Activated CD4-positive, alpha-beta T cell treated with anti-CD3 and anti-CD28 coated beads, Interleukin-10, Interleukin-2, amounts not matched to agents 100 ng/mL and 50 ng/mL, durations not matched to agents 16 hours and 8 hours (primary cell): ENCODE data around the gene HOXA10.

Experiments
- DNase-seq: peaks from one replicate; pipeline ENCODE4 v3.0.0-alpha.2; 2020

HOXA10 gene

DNA sequence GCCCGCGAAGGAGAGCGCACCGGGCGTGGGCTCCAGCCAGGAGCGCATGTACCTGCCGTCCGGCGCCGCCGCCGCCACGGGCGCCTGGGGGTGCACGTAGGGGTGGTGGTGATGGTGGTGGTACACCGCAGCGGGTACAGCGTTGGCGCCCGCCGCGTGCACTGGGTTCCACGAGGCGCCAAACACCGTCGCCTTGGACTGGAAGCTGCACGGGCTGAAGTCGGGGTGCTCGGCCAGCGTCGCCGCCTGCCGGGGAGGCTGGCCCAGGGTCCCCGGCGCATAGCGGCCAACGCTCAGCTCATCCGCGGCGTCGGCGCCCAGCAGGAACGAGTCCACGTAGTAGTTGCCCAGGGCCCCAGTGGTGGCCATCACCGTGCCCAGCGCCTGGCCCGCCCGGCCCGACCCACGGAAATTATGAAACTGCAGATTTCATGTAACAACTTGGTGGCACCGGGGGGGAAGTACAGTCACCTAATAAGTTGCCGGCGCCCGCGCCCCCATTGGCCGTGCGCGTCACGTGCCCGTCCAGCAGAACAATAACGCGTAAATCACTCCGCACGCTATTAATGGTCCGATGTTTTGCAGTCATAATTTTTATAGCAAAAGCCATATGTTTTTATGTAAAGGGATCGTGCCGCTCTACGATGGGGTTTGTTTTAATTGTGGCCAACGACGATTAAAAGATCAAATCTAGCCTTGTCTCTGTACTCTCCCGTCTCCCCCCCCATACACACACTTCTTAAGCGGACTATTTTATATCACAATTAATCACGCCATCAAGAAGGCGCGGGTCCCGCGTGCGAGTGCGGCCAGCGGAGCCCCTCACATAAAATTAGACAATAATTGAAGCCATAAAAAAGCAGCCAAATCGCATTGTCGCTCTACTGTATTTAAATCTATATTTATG, 8.8 kb downstream of the HOXA10 start, which contains the start of gene HOXA9:
TSS of gene HOXA9 (minus strand) at position 449 of the 907 bp plus-strand sequence. CDS start at position 369, 80 bp downstream.
- no peak for DNase-seq

DNA sequence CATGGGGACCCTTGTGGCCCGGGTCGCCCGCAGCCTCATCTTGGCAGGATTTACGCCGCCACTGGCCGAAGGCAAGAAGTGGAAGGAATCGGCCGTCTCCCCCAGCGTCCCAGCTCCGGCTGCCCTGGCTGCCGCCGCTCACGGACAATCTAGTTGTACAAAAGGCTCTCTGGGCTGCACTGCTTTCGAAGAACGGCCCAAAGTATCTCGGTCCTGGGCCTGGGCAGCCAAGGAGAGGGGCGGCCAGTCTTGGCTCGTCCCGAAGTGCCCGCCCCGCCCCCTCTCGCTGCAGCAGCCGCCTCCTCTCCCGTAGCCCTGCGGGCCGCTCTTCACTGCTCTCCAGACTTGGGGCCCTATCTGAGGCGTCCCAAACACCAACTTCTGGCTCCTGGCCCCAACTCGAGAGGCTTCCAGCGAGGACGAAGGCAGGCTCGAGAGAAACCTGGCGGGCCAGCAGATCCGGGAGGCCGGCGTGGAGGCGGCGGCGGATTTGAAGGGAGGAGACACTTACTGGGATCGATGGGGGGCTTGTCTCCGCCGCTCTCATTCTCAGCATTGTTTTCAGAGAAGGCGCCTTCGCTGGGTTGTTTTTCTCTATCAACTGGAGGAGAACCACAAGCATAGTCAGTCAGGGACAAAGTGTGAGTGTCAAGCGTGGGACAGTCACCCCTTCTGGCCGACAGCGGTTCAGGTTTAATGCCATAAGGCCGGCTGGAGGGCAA, 9.6 kb downstream of the HOXA10 start:
- no peak for DNase-seq

DNA sequence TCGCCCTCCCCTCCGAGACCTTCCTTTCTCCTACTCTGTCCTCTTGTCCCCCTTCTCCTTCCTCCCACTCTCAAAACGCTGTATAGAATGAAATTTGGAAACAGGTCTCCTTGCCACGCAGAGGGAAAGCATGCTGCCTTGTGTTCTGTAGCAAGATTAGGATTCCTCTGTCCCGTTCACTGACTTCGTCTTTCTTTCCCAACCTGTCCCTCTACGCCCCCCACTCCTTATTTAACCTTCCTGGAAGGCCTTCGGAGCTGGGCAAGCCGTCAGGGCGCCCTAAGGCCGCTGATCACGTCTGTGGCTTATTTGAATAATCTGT, 10.1 kb downstream of the HOXA10 start:
- DNase-seq, result no peak

DNA sequence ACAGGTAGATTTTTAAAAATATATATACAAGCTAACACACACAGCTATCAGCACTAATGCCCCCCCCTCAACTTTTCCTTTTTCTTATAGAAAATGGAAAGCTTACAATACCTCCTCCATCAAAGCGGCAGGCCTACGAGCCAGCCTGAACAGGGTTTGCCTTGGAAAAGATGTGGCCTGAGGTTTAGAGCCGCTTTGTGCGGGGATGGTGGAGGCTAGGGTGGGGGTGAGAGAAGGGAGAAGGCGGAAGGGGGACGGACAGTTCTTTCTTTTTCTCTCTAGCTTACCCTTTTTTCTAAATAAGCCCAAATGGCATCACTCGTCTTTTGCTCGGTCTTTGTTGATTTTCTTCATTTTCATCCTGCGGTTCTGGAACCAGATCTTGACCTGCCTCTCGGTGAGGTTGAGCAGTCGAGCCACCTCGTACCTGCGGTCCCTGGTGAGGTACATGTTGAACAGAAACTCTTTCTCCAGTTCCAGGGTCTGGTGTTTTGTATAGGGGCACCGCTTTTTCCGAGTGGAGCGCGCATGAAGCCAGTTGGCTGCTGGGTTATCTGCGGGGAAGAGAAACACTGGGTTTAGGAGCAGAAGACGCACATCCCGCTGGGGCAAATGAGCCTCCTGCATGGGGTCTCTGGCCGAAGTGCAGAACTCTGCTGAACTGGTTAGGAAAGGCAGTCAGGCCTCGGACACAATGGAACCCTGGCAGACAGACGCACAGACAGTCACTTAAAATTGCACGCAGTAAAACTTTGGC, 10.7 kb downstream of the HOXA10 start:
- DNase-seq, result no peak

DNA sequence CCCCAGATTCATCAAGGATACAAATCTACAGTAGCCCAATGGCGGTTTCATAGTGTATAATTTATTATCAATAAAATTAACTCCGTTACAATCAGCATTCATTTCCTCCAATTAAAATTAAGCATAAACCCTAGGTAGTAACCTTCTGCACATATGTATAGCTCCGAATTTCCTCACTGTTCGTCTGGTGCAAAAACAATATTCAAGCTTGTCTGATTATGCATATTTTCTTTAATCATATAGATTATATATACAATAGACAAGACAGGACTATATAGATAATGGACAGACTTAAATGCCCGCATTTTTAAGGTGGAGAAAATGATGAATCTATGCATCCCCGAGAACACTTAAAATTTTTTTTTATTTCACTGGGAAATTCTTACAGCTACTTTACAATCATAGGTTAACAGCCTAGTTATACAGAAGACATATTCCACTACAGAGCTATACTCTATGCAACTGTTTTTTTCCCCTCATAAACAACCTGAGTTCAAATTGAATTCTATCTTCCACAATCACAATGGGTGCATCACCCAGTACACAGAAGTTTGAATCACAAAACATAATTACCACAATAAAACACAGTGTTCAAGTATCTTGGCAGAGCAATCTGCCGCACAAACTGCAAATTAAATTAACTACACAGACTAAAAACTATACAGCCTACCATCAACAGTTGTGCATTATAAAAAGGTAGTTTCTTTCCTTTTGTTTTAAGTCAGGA, 11.4 kb downstream of the HOXA10 start:
- no peak for DNase-seq

DNA sequence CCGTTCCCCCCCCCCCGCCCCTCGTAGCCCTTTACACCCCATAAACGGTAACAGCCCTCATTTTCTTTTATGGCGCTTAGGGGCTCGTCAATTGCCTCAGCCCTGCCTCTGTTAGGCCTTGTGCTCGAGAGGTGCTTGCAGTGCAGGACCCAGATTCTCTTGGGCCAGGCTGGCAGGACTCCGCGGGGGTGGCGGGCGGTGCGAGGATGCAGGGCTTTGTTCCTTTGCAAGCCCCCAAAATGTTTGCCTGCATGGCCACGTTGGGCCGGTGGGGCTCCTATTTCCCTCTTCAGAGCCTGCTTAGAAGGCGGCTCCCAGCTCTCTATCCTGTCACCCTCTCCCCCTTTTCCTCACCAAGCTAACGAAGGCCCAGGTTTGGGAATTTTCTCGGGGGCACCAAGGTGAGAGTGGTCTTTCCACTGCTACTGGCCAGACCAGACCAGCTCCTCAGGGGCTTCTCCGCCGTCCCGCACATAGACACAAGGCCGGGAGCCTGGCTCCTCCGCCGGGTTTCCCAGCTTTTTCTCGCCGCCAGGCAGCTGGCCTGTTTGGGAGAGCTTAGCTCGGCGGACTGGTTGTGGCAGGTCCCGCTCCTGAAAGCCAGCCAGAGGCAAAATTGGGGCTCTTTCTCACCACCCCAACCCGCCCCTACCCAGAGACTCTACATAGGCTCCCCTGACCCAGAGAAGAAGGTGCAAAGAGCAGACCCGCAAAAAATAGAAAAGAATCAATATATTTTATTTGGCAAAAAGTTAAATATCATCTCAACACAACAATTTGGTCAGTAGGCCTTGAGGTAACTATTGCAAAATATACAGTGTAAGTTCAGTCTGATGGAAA, 12.2 kb downstream of the HOXA10 start:
- no peak for DNase-seq

DNA sequence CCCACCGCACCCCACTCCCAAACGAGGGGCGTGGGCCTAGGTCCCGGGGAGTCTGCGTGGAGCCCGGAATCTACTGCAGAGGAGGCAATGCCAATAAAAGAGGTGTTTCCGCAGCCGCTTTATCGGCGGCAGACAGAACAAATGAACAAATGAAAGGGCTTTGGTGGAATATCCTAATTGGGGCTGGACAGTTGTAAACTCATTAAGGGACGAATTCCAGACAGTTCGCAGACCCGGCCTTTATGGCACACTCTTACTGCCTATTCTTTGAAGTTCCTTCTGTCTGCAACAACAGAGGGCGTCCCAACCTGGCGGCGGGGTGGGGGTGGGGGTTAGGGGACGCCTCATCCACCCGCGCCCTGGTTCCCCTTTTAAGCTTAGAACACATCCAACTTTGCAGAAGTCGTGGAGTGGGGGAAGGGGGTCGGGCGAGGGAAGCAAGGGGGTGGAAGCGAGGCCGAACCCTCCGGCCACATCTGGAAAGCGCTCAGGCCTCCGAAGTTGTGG, 12.9 kb downstream of the HOXA10 start:
- no peak for DNase-seq

DNA sequence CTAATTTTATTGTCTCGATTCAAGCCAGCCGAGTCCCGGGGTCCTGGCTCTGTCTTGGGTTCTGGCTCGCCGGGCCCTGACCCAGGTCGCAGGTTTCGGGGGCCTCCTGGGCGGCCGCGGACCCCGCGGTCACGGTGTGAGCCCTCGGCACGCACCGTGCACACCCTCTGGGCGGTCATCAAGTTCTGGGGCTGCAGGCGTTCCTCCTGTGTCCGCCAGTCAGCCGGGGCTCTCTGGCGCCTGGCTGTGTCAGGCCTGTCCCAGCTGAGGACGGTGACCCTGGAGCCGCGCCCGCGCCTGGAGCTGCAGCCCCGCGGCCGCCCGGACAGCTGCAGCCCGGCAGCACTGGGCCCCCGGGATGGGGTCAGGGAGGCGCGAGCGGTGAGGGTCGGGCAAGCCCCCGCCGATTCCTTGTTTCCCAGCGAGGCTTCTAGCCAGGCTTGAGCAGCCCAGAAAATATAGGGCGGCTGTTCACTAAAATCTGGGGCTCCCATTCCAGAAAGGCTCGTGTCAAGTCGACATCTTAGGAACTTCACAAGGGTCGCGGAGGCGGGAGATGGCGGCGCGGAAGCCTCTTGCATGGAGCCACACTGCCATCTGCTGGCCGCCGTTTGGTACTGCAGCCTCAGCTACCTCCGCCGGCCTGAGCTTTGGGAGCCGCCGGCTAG, 13.4 kb downstream of the HOXA10 start:
- DNase-seq, result peak; percentile 83

DNA sequence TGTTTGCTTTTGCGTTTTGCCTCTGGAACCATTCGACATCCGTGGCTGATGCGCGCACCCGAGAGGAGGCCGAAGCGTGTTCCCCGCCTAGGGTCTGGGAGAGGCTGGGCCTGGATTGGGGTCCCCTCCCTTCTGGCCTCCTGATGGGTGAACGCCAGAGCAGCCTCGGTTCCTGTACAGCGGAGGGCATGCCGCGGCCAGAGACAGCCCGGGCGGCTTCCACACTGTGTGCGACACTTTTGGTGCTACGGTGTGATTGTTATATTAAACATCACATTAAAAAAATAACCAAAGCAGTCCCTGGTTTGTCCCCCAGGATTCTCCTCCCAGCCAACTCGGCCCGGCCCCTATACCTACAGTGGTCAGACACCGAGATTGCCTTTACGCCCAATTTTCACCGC, 14.0 kb downstream of the HOXA10 start:
- DNase-seq, result no peak

DNA sequence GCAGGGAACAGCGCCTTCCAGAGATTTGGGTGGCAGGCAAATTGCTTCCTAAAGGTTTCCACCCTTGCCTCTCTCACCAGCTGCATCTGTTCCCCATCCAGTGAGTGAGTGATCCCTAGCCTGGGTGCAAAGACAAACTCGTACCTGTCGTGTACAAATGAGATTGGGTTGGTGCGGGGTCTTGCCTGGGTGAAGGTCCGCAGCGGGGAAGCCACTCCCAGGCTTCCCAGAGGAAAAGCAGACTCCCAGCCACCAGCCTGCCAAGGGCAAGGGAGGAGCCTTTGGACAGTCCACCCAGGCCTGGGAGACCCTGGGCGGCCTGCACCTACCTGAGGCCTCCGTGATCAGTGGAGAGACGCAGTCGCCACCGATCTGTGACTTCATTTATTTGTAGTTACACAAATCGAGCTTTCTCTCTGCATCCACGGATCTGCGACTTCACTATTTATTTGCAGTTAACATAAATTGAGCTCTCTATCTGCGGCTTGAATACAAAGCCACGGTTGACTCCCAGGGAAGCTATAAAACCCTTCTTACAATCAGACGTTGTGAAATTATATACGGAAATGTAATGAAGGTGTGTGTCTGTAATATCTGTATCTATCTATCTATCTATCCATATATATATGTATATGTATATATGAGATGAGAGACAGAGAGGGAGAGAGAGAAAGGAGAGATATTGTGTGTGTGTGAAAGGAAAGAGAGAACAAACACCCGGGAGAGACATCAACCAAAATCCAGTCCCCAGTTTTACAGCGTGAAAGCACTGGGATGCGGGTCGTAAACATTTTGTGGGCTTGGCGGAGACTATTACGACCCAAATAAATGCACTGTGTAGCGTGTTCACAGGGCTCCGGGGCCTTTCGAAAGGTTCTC, 14.6 kb downstream of the HOXA10 start:
- no peak for DNase-seq

DNA sequence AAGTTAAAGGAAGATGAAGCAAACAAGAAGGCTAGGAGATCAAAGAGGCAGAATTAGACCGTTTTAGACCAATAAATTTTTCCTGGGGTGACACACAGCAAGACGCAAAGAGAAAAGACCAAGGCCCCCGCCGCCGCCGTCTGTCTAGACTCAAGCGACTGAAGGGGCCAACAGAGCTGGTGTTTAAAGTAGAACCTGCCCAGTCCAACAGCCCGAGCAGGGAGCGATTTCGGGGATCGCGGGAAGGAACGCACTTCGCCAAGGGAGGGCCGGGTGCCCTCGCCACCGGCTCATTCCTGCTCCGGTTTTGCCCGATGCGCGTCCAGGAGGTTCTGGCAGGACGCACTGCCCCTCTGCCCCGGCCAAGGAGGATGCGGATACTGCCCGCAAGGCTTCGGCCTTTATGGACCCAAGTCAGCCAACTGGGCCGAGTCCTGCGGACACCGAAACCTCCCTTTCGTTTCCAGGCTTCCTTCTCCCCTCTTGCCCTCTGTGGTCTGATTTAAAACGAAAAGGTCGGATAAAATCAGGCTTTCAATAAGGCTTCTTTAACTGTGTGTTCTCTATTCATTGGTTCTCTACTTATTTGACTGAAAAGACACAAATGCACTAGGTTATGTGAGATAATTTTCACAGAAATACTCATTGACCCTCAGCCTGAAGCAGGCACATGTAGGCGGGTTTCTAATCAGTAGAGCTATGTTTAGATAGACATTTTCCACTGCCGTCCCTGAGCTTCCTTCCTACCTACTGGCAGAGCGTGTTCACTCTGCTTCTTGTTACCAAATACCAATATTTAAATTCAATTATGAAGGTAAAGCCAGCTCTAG, 15.5 kb downstream of the HOXA10 start:
- DNase-seq, result no peak

DNA sequence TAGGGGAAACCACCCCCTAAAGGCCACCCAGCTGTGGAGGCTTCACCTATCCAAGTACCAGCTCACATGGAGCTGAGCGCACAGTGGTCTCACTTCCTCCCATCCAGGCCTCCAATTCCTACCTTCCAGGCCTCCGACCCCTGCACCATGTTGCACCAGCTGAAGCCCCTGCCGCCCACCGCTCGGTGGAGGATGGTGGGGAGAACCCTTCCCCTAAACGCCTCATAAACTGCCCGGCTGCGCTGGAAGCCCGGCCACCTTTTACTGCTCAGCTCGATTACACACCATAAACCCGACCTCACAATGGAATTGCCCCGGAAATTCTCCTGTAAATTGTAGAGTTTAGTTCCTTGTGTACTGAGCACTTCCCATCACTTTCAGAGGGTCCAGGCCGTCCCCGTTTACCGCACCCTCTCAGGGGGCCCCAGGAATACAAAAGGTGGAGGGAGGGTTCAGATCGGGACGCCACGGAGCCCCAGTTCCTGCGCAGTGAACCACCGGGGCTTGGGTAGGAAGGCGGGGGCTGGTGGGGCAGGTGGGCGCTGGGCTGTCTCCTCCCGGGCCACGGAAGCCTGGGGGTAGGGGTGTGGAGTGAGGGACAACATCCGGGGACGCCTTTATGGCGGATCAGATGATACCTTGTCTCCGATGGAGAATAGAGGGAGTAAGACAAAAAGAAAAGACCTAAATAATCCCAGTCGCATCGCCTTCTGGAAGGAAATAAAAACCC, 16.3 kb downstream of the HOXA10 start:
- no peak for DNase-seq

DNA sequence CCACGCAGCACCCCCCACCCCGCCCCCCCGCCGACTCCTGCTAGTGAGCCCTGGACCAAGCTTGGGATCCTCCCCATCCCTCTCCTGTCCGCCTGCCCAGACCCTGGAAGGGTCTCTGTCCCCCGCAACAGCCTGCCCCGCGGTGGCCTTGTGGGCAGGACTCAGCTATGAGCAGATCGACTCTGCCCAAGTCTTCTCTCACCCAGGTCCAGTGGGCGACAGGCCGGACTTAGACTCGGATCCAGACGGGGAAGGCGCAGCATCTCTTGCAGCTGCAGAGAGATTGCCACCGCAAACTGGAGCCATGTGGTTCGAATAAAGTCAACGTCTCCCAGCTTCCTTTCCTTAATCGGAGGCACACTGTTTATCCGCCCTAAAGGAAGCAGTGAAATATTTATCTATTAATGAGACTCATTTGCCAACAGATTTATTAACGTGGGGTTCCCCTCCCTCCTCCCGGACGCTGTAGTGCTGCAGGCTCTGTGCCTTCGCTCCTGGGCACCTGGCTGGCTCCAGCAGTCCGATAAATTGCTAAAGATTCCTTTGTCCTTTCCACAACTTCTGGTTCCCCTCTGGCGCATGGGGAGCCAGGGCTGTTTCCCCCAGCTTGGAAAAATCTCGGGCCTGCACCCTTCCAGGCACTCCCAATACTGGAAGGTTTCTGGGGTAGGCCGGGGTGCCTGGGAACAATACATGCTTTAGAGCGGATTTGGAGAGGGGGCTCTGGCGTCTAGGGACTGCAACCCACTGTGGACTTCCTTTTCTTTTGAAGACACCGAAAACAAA, 17.0 kb downstream of the HOXA10 start:
- DNase-seq, result no peak

DNA sequence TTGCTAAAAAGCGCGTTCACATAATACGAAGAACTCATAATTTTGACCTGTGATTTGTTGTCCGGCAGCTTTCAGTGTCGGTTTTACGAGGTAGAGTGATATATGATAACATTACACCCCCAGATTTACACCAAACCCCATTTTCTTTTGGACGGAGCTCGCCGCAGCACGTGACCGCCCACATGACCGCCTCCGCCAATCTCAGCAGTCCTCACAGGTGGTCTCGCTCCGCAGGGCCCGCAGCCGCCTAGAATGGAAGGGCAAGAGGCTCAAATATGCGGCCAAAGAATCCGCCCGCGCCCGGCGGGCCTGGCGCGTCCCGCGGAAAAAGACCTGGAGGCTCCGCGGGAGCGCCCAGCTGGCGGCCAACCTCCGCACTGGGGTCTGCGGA, 17.6 kb downstream of the HOXA10 start, which contains the start of gene HOXA7:
TSS of gene HOXA7 (minus strand) at position 168 of the 391 bp plus-strand sequence. CDS start at position 38, 130 bp downstream.
- no peak for DNase-seq

DNA sequence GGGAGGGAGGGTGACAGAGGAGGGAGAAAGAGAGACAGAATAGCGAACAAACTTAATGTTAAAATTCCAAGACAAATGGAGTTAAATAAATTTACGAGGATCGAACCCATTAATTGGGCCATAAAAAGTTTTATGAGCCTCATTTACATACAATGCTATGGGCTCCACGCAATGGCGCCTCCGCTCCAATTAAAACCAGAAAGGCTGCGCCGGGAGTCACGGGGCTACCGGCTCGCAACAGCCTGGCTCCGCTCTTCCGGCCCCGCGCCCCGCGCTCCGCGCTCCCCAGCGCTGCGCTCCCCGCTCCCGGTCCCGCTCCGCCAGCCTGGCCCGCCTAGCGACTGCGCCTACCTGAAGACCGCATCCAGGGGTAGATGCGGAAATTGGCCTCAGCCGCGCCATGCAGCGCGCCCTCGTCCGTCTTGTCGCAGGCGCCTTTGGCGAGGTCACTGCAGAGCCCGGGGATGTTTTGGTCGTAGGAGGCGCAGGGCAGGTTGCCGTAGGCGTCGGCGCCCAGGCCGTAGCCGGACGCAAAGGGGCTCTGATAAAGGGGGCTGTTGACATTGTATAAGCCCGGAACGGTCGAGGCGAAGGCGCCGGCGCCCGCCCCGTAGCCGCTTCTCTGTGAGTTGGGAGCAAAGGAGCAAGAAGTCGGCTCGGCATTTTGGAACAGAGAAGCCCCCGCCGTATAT, 18.2 kb downstream of the HOXA10 start:
- DNase-seq, result no peak
